Bone marrow (tissue), 2 donors: ENCODE results near the gene INPP4B.
A peak's percentile ranks its signal among the peaks of the same experiment; 100 is the strongest.

Experiments used
- DNase-seq, 2 donors: peaks; one replicate each; lab custom pipeline; 2025; lab: John Stamatoyannopoulos, UW

The INPP4B gene

GRCh38 chr4:142728233-142728632, 117.9 kb downstream of the INPP4B start:
- DNase-seq = no peak

- no peak for DNase-seq
Measured at GRCh38 chr4:142727149-142727548, 119.0 kb downstream of the INPP4B start.

- DNase-seq = peak in 1 of 2 donors; percentile 71
Measured at GRCh38 chr4:142725886-142726285, 120.2 kb downstream of the INPP4B start.

GRCh38 chr4:142721187-142721586, 124.9 kb downstream of the INPP4B start:
- DNase-seq = no peak

- peak in 1 of 2 donors; percentile 42 for DNase-seq
Measured at GRCh38 chr4:142719854-142720541, 126.1 kb downstream of the INPP4B start.

DNA sequence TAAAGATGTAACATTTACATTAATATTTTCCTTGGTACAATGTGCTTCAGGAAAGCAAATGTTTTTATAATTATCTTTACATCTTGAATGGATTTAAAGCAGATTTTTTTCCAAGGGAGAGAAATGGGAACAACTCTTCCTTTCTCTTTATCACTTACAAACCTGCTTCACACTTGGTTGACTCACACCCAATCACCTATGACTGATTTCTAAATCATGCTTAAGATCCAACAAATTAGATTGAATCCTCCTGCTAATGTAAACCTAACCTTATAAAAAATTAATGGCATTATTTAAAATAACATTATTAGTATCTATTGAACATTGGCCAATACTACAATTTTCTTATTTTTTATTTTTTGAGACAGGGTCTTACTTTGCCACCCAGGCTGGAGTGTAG, 127.1 kb downstream of the INPP4B start:
- no peak for DNase-seq

GRCh38 chr4:142715727-142716126, 130.4 kb downstream of the INPP4B start:
- no peak for DNase-seq

GRCh38 chr4:142713282-142714030, 132.6 kb downstream of the INPP4B start:
- DNase-seq = no peak

- DNase-seq = no peak
Measured at GRCh38 chr4:142708231-142708630, 137.9 kb downstream of the INPP4B start.

- DNase-seq = peak in 1 of 2 donors; percentile 40
Measured at GRCh38 chr4:142707401-142707800, 138.7 kb downstream of the INPP4B start.

DNA sequence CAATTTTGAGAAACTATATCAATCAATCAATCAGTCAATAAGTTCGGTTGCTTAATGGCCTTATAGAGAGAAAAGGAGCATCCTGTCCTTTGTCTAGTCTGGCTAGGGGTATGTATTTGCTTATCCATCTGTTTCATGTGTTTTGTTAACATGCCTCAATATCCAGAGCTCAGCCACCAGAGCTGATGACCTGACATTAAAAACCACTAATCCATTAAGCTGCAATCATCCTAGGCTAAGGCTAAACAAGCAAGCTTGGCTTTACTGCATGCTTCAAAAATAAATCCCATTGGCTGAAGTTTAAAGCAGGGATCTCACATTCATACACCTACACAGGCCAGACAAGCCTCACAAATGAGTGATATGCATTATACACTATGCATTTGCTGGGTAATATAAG, 139.7 kb downstream of the INPP4B start:
- DNase-seq = no peak

DNA sequence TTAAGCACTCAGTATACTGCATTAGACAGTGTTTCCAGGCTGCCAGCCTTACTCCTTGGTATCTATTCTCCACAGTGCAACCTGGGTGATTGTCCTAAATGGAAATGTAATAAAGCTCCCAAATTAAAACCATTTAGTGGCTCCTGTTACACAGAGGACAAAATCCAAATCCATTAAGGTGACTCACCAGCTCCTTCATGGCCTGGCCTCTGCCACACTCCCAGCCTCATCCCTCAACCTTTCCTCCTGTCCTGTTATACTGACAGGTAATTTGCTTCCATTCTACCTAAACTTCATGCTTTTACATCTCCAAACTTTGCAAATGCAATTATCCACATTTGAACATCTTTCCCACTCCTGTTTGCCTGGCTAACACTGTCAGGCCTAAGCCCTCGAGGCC, 140.3 kb downstream of the INPP4B start:
- no peak for DNase-seq

DNA sequence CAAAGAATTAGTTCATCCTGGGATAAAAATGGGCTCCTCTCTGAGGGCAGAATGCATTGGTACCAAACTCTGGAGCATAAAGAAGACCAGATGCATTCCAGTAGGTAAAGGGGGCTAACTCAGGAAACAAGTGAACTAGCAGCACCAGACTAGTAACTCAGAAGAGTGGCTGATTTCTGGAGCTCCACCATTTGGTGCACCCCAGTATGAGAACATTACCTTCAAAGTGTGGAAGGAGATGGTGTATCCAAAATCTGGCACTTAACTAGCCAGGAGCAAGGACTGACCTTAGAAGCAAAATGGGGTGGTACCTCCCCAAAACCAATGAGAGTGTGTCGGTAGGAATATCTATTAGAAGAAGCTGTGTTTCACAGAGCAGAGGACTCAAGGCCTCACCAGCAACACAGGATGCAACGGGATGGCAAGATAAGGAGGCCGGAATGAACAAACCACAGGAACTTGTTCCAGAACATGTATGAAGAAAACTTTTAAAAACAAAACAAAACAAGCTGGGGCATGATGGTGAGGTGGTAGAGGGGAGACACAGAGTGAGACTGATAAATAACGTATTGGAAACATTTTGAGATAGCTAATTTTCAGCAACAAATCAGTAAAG, 142.3 kb downstream of the INPP4B start:
- peak in 1 of 2 donors; percentile 95 for DNase-seq

DNA sequence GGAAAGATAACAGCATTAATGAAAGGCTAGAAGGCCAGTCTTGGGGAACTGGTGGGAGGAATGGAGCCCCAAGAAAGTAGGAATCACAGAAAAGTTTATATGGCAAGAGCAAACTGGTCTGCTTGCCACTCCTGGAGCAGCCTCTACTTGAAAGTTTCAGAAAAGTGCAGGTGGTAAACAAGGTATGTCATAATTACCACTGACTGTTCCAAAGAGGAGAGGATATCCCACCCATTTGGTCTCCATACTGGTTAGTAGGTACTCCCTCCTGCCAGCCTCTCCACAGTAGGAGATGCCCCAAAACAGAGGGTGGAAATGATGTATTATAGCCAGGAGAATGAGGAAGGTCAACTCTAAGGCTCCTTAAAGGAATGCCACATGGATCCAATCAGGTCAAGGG, 145.1 kb downstream of the INPP4B start:
- no peak for DNase-seq

DNA sequence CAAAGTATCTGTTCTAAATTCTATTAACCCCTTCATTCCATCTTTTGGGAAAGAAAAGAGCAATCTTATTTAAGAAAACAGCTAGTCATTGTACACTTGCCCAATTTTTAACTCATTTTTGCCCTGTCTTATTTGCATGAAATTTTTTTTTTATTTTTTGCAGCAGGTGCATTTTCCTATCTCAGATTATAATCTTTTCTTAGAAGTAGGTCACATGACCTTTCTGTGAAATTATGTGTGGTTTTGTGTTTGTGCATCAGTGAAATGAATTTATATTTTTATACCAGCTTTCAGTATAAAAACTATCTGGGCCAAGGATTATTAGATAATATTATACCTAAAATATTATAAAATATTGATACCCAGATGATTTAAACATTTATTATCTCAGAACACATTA, 145.6 kb downstream of the INPP4B start:
- no peak for DNase-seq

GRCh38 chr4:142698552-142698951, 147.5 kb downstream of the INPP4B start:
- DNase-seq = no peak

- DNase-seq = no peak
Measured at GRCh38 chr4:142697928-142698327, 148.2 kb downstream of the INPP4B start.

DNA sequence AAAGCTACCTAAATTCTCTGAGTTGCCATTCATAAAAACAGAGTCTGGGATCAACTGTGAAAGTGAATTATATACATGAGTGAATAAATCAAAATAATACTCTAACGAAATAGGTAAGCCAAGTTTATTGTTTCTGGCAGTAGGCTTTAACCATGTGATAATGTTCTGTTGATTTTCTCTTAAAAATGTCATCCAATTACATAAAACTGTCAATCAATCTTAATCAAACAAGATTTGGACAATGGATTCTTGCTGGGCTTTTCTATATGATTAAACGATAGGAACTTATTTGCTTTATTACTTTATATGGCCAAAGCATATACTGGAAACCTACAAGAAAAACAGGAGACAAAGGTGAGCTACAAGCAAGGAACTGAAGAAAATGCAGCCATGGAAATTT, 148.8 kb downstream of the INPP4B start:
- DNase-seq = no peak

DNA sequence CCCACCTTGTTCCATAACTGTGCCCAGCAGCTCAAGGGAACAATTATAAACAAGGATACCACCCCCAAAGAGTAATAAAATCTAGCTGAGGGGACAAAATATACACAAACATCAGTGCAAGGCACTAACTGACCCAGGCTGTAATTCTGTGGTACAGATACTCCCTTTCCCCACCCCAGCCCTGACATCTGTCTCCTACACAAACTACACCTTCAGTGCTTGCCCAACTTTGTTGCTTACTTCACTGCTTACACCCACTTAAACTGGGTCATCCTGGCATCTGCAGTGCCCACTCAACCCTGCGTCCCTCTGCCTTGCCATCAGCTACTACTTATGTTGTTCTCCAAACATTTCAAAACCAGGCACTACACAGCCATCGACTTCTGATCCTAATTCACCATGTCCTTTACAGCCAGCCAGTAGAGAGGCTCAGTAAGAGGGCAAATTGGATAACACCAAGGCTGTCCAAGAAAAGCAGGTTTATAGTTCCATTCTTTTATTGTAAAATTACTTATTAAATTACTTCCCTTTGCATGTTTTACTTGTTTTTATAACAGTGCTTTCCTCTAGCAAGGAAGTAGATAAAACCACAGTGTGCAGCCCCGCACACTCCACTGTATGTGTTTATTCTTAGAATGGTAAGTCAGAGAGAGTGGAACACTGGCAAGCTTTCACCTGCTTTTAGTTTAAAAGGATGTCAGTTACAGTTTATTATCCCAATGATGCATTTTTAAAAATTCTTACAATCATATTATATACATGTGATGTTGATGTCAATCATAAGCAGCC, 149.6 kb downstream of the INPP4B start:
- peak in 1 of 2 donors; percentile 28 for DNase-seq

DNA sequence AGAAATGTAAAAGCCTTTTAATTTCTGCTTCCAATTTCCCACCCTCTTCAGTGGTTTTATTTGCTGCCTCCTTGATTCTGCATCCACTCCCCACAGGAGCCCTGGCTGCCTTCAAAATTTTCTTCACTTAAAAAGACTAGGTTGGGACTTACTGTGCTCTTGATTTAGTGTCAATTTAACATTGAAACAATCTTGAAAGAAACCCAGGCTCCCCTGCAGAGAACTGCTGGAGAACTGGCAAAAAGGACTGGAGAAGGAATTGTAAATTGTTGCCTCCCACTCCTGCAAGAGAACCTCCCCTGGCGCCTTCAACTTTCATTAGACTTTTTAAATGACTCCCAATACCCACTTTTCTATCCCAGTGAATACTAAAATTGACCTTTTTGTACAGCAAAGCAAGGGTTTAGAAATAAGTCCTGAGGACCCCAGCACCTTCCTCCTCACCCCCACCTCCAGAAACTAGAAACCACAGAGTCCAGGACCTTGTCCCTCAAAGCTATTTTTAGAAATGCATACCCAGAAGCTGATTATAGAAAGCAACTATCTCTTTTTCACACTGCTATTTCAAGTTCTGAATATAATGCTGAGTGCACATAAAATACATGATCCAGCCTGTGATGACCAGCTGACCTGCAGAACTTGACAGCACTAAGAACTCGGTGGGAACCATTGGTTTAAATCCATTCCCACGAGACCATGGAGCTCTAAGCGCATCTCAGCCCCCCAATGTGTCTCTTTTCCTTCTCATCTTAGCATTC, 155.5 kb downstream of the INPP4B start:
- no peak for DNase-seq

DNA sequence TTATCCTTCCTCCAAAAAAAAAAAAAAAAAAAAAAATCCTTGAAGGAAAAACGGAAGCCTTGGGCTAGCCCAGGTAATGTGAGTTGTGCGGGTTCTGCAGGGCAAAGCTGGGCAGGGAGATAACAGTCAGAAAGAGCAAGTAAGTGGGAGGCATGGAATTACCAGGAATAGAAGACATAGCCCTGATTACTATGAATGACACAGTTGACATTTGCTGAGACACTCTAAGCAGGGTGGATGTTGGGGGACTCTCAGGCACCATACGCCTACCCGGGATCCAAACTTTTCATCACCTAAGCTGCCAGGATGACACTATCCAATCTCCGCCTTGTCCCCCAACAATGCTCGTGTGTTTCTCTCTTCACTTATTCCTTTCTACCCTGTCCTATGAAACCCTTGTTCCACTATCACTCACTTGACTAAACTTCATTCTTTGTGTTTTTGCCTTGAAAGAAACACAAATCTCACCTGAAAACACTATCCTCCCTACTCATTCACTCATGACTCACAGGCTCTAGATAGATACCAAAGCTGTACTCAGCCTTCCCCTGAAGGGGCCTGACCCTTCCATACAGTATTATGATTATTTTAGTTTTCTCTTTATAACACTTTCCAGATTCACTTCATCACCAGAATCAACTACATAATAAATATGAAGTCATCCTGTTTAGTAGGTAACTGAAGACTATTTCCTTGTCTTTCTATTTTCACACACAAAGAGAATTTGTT, 158.4 kb downstream of the INPP4B start:
- no peak for DNase-seq
